ENCODE data around the gene WDR33.

The WDR33 gene

DNA sequence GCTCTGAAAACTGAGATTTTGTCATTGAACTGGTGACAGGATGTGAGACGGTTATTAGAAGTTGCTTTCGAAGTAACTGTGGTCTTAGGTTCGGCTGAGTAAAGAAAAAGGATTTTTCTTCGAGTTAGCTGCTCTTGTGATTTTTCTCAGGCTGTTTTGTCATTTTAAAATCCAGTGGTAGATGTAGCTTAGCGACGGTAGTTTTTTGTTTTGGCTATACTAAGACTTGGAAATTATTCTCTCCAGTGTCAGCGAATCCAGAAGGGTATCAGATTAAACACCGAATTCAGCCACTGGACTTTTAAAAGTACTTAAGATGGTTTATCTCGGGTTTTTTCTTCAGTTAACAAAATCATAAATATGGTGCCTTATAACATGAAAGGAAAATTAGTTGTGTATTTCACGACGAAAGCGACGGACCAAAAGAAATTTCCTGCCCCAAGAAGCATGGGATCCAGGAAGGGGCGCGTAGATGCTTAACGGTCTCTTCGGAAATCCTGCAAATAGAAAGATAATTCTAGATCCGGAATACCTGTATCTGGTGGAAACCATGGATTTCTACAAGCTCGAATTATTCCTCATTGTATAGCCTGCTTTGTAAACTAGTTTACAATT is 108.5 kb downstream of the WDR33 start:
- DNase-seq (ENCODE audit: low spot score), result no peak
- TF ChIP-seq, protein P1, sequence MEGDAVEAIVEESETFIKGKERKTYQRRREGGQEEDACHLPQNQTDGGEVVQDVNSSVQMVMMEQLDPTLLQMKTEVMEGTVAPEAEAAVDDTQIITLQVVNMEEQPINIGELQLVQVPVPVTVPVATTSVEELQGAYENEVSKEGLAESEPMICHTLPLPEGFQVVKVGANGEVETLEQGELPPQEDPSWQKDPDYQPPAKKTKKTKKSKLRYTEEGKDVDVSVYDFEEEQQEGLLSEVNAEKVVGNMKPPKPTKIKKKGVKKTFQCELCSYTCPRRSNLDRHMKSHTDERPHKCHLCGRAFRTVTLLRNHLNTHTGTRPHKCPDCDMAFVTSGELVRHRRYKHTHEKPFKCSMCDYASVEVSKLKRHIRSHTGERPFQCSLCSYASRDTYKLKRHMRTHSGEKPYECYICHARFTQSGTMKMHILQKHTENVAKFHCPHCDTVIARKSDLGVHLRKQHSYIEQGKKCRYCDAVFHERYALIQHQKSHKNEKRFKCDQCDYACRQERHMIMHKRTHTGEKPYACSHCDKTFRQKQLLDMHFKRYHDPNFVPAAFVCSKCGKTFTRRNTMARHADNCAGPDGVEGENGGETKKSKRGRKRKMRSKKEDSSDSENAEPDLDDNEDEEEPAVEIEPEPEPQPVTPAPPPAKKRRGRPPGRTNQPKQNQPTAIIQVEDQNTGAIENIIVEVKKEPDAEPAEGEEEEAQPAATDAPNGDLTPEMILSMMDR (IDR thresholded peaks at IDR 0.05; ENCODE audit: extremely low read depth, missing control alignments), result no peak

DNA sequence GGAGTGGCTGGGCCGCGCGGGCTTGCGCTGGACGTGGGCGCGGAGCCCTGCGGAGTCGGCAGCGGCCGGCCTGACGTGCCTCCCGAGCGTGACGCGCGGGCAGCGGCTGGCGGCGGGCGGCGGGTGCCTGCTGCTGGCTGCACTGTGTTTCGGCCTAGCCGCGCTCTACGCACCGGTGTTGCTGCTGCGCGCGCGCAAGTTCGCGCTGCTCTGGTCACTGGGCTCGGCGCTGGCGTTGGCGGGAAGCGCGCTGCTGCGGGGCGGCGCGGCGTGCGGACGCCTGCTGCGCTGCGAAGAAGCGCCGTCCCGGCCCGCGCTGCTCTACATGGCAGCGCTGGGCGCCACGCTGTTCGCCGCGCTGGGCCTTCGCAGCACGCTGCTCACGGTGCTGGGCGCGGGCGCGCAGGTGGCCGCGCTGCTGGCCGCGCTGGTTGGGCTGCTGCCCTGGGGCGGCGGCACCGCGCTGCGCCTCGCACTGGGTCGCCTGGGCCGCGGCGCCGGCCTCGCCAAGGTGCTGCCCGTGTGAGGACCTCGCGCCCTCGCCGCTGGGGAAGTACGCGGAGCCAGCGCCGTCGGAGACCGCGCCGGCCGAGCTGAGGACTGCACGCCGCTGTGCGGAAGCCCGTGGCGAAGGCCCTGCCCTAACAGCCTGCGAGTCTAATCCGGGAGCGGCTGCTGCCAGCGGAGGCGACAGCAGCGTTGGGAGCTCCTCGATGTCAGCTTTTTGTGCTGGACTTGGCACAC is 109.1 kb downstream of the WDR33 start:
- DNase-seq (ENCODE audit: low spot score), result peak; percentile 86
- TF ChIP-seq, protein P1 (IDR thresholded peaks at IDR 0.05; ENCODE audit: extremely low read depth, missing control alignments), result no peak

DNA sequence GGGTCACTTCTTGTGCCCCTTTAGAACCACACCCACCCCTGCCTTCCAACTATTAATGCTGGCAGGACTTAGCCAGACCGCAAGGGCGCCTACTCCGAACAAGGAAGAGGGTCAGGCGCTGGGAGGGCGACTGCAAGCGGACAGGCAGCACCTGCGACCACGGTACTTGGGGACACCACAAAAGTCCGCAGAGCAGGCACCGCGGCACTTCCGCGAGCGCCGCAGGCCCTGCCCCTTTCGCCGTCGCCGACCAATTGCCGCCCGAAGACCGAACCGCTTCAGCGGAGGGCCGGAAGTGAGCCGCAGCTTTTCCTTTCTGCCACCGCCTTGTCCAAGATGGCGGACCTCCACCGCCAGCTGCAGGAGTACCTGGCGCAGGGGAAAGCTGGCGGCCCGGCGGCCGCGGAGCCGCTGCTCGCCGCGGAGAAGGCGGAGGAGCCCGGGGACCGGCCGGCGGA is 109.7 kb downstream of the WDR33 start, which contains the start of gene SFT2D3:
Gene SFT2D3, plus strand, starts transcription at position 305 of the 458 bp plus-strand sequence. Its CDS starts 32 bp downstream, at position 337.
- DNase-seq (ENCODE audit: low spot score), result peak; percentile 98
- TF ChIP-seq, protein P1 (IDR thresholded peaks at IDR 0.05; ENCODE audit: extremely low read depth, missing control alignments), result no peak

DNA sequence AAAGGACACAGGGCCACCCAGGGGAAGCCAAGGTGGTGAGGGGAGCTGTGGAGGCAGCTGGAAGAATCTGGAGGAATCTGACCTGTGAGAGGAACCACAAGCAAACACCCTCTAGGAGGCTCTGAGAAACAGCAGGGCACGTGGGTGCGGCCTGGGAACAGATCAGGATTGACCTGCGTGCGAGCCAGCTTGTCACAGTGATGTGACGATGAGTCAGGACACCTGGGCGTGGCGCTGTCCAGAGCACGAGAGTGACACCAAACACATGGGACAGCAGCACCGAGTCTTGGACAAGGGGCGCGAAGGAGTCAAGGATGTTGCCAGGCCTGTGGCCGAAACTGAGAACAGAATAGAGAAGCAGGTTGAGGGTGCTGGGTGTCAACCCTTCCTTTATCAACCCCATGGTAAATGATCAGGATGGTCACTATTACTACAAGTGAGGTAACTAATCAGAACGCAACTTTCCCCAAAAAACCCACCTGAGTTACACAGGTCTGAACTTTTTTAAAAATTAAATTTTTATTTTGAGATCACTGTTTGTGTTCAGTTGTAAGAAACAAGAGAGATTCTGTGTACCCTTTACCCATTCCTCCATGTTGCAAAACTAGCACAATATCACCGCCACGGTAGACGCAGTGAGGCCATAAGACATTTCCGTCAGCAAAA is 110.3 kb downstream of the WDR33 start:
- DNase-seq (ENCODE audit: low spot score), result peak; percentile 91

DNA sequence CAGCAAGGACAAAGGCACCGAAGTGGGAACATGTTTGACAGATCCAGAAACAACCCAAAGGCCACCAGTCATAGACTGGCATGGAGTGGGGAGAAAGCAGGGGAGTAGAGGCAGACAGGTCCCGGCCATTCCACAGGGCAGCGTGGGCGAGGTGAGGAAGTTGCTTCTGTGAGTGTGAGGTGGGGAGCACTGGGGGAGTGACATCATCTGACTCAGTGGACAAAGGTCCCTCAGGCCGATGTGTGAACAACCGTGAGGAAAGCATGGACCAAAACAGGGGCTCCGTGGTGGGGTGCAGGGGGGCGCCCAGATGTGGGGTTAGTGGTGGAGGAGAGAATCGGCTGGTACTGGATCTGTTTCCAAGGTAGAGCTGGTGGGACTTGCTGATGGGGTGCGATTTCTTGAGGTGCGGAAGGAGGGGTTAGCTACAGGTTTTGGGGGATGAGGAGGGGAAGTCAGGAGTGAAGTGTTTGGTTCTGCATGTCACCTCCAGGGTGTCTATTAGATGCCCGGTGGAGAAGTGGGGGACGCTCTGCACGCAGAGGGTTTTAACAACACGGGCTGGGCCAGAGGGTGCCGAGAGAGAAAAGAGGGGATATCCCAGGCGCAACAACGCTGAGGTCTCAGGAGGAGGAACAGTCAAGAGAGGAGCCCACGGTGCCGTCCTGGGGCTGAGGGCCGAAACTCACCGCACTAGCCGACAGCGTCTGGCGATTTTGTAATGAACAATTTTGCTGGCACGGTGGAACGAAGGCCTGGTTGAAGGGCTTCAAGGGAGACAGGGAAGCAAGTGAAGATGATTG is 112.2 kb downstream of the WDR33 start:
- DNase-seq (ENCODE audit: low spot score), result peak; percentile 16

More for the DNA sequence above, 110.3 kb downstream of the WDR33 start:
- TF ChIP-seq, protein P1 (IDR thresholded peaks at IDR 0.05; ENCODE audit: extremely low read depth, missing control alignments), result no peak

DNA sequence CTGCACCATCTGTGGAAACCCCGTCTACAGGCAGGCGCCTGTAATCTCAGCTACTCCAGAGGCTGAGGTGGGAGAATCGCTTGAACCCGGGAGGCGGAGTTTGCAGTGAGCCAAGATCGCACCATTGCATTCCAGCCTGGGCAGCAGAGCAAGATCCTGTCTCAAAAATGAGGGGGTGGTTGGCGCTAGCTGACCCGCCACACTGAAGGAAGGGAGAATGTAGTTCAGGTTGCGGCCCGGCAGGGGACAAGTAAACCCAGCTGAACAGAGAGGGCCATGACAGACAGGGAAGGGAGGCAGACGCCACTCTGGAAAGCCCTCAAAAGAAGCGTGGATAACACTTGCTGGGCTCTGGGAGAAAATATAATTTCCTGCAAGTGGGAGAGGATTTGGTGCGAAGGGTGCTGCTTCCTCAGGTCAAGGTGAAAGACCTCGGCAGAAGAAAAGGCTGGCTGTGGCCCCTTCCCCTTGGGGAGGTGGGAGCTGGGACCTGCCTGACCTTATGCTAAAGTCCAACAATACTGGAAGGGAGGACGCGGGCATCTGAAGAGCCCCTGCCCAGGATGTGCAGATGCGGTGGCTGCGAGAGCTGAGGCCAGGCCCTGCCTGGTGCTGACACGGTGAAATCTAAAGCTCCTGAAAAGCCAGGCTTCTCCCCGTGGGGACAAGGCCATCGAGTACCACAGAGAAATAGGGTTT is 113.3 kb downstream of the WDR33 start:
- DNase-seq (ENCODE audit: low spot score), result no peak
- TF ChIP-seq, protein P1 (IDR thresholded peaks at IDR 0.05; ENCODE audit: extremely low read depth, missing control alignments), result no peak

More for the DNA sequence above, 112.2 kb downstream of the WDR33 start:
- TF ChIP-seq, protein P1 (IDR thresholded peaks at IDR 0.05; ENCODE audit: extremely low read depth, missing control alignments), result no peak
